ENCODE data around the gene NKD1. TPM values are rescaled to one million over a fixed set of nuclear protein-coding genes. Genes with fewer than 3 reads are reported as not detected.

The NKD1 gene
- polyA plus RNA-seq, 3 donors, result 0.01 TPM; not detected in 2

DNA sequence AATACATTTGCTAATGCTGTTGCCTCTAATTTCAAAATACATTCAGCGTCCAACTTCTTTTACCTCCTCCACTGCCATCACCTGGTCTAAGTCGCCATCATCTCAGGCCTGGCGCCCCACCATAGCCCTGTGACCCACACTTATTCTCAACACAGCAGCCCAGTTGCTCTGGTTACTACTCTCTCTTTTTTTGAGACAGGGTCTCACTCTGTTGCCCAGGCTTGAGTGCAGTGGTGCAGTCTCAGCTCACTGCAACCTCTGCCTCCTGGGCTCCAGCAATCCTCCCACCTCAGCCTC is 7.5 kb upstream of the NKD1 start:
- H3K9me3 Mint-ChIP-seq, result peaks cover 3 to 14% (median 5%) of the 10 kb centered on the region in 7 donors
- peaks cover 0 to 3% of the 10 kb centered on the region in 2 donors for H3K9me3 ChIP-seq (replicated peaks in 1 of 2; ENCODE audit: control insufficient read depth in 1 of 2, insufficient read depth in 1 of 2, low read length in 2 of 2)
- TF ChIP-seq, protein P1, sequence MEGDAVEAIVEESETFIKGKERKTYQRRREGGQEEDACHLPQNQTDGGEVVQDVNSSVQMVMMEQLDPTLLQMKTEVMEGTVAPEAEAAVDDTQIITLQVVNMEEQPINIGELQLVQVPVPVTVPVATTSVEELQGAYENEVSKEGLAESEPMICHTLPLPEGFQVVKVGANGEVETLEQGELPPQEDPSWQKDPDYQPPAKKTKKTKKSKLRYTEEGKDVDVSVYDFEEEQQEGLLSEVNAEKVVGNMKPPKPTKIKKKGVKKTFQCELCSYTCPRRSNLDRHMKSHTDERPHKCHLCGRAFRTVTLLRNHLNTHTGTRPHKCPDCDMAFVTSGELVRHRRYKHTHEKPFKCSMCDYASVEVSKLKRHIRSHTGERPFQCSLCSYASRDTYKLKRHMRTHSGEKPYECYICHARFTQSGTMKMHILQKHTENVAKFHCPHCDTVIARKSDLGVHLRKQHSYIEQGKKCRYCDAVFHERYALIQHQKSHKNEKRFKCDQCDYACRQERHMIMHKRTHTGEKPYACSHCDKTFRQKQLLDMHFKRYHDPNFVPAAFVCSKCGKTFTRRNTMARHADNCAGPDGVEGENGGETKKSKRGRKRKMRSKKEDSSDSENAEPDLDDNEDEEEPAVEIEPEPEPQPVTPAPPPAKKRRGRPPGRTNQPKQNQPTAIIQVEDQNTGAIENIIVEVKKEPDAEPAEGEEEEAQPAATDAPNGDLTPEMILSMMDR (IDR thresholded peaks at IDR 0.05), result no peak
- H3K4me1 Mint-ChIP-seq, result no peaks in the 10 kb centered on the region
- no peak for DNase-seq
- no peaks in the 10 kb centered on the region for H3K79me2 ChIP-seq (ENCODE audit: insufficient read depth, low read length)
- H3K4me3 ChIP-seq (replicated peaks in 1 of 3; ENCODE audit: low read depth in 2 of 3, low read length in 3 of 3), result no peak overlapping the region
- H3K27ac Mint-ChIP-seq, result no peak overlapping the region
- H3K27ac ChIP-seq (ENCODE audit: low read depth in 1 of 2, low read length in 2 of 2), result no peak overlapping the region
- intact Hi-C loops (cut with micrococcal nuclease), result loop anchor here in 1 of 2 donors (10.0 kb wide), 2 partner anchors 194 to 264 kb away; no protein-coding TSS in a partner anchor
- H3K36me3 Mint-ChIP-seq, result no peaks in the 10 kb centered on the region
- H3K27me3 Mint-ChIP-seq (ENCODE audit: low read depth in 3 of 3), result peaks cover 22 to 29% (median 26%) of the 10 kb centered on the region in 3 donors
- H3K4me1 ChIP-seq (ENCODE audit: control insufficient read depth in 1 of 2, insufficient read depth in 2 of 2, low read length in 2 of 2), result no peaks in the 10 kb centered on the region
- no peak overlapping the region for H2AFZ ChIP-seq (ENCODE audit: insufficient read depth, low read depth, low read length, poor library complexity, severe bottlenecking)
- H3K27me3 ChIP-seq (ENCODE audit: control insufficient read depth in 2 of 2, insufficient read depth in 2 of 2, low read length in 2 of 2), result peaks cover 3 to 13% of the 10 kb centered on the region in 2 donors
- no peaks in the 10 kb centered on the region for H4K20me1 ChIP-seq (ENCODE audit: insufficient read depth, low read length)
- no peaks in the 10 kb centered on the region for H3K36me3 ChIP-seq (replicated peaks in 1 of 2; ENCODE audit: control insufficient read depth in 1 of 2, insufficient read depth in 2 of 2, low read length in 2 of 2)
- H3K4me3 Mint-ChIP-seq, result no peak overlapping the region
- H3K4me2 ChIP-seq (replicated peaks; ENCODE audit: extremely low read depth, low read length, poor library complexity, severe bottlenecking), result no peak overlapping the region
- WGBS (ENCODE audit: insufficient coverage), result 100% methylated on average over 3 of the region's 3 CpGs
- H3K9ac ChIP-seq (ENCODE audit: insufficient read depth, low read length, poor library complexity, severe bottlenecking), result no peak overlapping the region

DNA sequence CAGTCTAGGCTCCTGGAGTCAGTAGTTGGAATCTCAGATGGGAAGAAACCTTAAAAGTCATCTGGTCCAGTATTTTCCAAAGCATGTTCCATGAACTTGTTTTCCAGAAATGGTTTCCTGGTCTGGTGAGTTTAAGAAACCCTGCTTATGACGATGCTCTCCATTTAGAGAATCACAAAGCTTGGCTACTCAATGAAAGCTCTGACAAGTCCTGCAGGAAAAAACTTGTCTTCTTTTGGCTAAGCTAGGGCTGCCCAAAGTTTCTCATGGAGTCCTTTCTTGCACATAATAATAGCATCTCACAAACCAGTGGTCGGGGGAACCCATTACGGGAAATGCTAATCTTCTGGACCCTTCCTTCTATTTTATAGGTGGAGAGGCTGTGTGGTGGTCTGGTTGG is 5.5 kb upstream of the NKD1 start:
- no peak overlapping the region for H3K4me3 Mint-ChIP-seq
- no peaks in the 10 kb centered on the region for H4K20me1 ChIP-seq (ENCODE audit: insufficient read depth, low read length)
- peaks cover 3 to 12% (median 5%) of the 10 kb centered on the region in 7 donors for H3K9me3 Mint-ChIP-seq
- peaks cover 6% of the 10 kb centered on the region in 2 donors for H3K4me1 ChIP-seq (ENCODE audit: control insufficient read depth in 1 of 2, insufficient read depth in 2 of 2, low read length in 2 of 2)
- H3K79me2 ChIP-seq (ENCODE audit: insufficient read depth, low read length), result no peaks in the 10 kb centered on the region
- TF ChIP-seq, protein P1 (IDR thresholded peaks at IDR 0.05), result no peak
- no peaks in the 10 kb centered on the region for H3K36me3 ChIP-seq (replicated peaks in 1 of 2; ENCODE audit: control insufficient read depth in 1 of 2, insufficient read depth in 2 of 2, low read length in 2 of 2)
- peaks cover 4% of the 10 kb centered on the region for H3K4me1 Mint-ChIP-seq
- WGBS (ENCODE audit: insufficient coverage), result 100% methylated on average over 1 of the region's 3 CpGs
- H3K27me3 ChIP-seq (ENCODE audit: control insufficient read depth in 2 of 2, insufficient read depth in 2 of 2, low read length in 2 of 2), result peaks cover 19 to 33% of the 10 kb centered on the region in 2 donors
- H3K36me3 Mint-ChIP-seq, result peaks cover 0 to 2% of the 10 kb centered on the region in 2 donors
- H3K27ac ChIP-seq (ENCODE audit: low read depth in 1 of 2, low read length in 2 of 2), result no peak overlapping the region
- intact Hi-C loops (cut with micrococcal nuclease), result loop anchor here in 1 of 2 donors (10.0 kb wide), 2 partner anchors 192 to 262 kb away; no protein-coding TSS in a partner anchor
- no peak overlapping the region for H3K4me2 ChIP-seq (replicated peaks; ENCODE audit: extremely low read depth, low read length, poor library complexity, severe bottlenecking)
- H3K9me3 ChIP-seq (replicated peaks in 1 of 2; ENCODE audit: control insufficient read depth in 1 of 2, insufficient read depth in 1 of 2, low read length in 2 of 2), result peaks cover 0 to 3% of the 10 kb centered on the region in 2 donors
- no peak overlapping the region for H3K4me3 ChIP-seq (replicated peaks in 1 of 3; ENCODE audit: low read depth in 2 of 3, low read length in 3 of 3)
- H3K9ac ChIP-seq (ENCODE audit: insufficient read depth, low read length, poor library complexity, severe bottlenecking), result no peak overlapping the region
- peaks cover 34 to 42% (median 34%) of the 10 kb centered on the region in 3 donors for H3K27me3 Mint-ChIP-seq (ENCODE audit: low read depth in 3 of 3)
- H3K27ac Mint-ChIP-seq, result no peak overlapping the region
- no peak for DNase-seq
- no peak overlapping the region for H2AFZ ChIP-seq (ENCODE audit: insufficient read depth, low read depth, low read length, poor library complexity, severe bottlenecking)
